GM13977 (cell line): Measurements from ENCODE around the gene CTTN.

Source experiments
- DNase-seq: peaks from one replicate; pipeline ENCODE4 v3.0.0; 2012; ENCODE audit warnings: low spot score
- CTCF ChIP-seq: IDR thresholded peaks from 2 replicates; pipeline ENCODE4 v1.5.1; 2012; ENCODE audit warnings: mild to moderate bottlenecking, control low read depth; ENCODE audit not compliant: insufficient read depth; ENCODE audit errors: extremely low read depth, missing control alignments
- in situ Hi-C: fragments of 300-500 bp; cut with MboI; formaldehyde crosslinking; loops from one replicate; pipeline ENCODE4 v1.12.0; 2022; ENCODE audit warnings: low sequenced_read_pairs, low pct_unique_long_range_greater_than_20kb, mixed read lengths, inconsistent platforms; ENCODE audit not compliant: unreplicated experiment

Gene CTTN

GRCh38 chr11:70364745-70365543 is 33.4 kb upstream of the CTTN start:
- TF ChIP-seq CTCF: no peak
- in situ Hi-C loops: no loop called here
- no peak for DNase-seq

GRCh38 chr11:70365544-70365927 is 32.8 kb upstream of the CTTN start:
- no peak for DNase-seq
- TF ChIP-seq CTCF: no peak
- in situ Hi-C loops: no loop called here

- no peak for DNase-seq
- no peak for TF ChIP-seq CTCF
- in situ Hi-C loops: no loop called here
Measured at GRCh38 chr11:70367071-70367470, 31.3 kb upstream of the CTTN start.

- TF ChIP-seq CTCF: no peak
- in situ Hi-C loops: no loop called here
- no peak for DNase-seq
Measured at GRCh38 chr11:70368961-70369360, 29.4 kb upstream of the CTTN start.

GRCh38 chr11:70371241-70371640 is 27.1 kb upstream of the CTTN start:
- TF ChIP-seq CTCF: no peak
- in situ Hi-C loops: no loop called here
- DNase-seq: no peak

- DNase-seq: no peak
- TF ChIP-seq CTCF: no peak
- in situ Hi-C loops: no loop called here
Measured at GRCh38 chr11:70372076-70372475, 26.3 kb upstream of the CTTN start.
